SK-N-SH treated with all-trans-retinoic acid at 6 μM for 48 hours (cell line): ENCODE measurements around the gene GREB1L.

ENCODE experiments used
- ATAC-seq: fragments of 200-7000 bp; cut with Tn5 transposase; 3 replicates; pipeline ENCODE4 v1.9.1; 2020; ENCODE audit warnings: mild to moderate bottlenecking, moderate library complexity
- ARNTL ChIP-seq: fragments of 450-650 bp; formaldehyde crosslinking; IDR thresholded peaks from 2 replicates; pipeline ENCODE4 v1.5.0; 2020; ENCODE audit warnings: low read depth, mild to moderate bottlenecking, moderate library complexity, borderline replicate concordance
- BACH2 ChIP-seq: fragments of 250-450 bp; sonication (Bioruptor Pico); IDR thresholded peaks from 2 replicates; pipeline ENCODE4 v1.9.0; 2021; ENCODE audit warnings: mild to moderate bottlenecking, borderline replicate concordance
- CSDC2 ChIP-seq: fragments of 250-450 bp; sonication (Bioruptor Pico); IDR thresholded peaks from 2 replicates; pipeline ENCODE4 v1.5.0; 2020; ENCODE audit warnings: mild to moderate bottlenecking, moderate library complexity
- ESRRG ChIP-seq: fragments of 250-450 bp; sonication (Bioruptor Pico); IDR thresholded peaks from 2 replicates; pipeline ENCODE4 v1.6.1; 2021; ENCODE audit warnings: mild to moderate bottlenecking
- GLIS3 ChIP-seq: fragments of 250-450 bp; sonication (Bioruptor Pico); IDR thresholded peaks from 2 replicates; pipeline ENCODE4 v1.5.0; 2020; ENCODE audit warnings: mild to moderate bottlenecking, moderate library complexity
- ISL1 ChIP-seq: fragments of 250-450 bp; sonication (Bioruptor Pico); IDR thresholded peaks from 2 replicates; pipeline ENCODE4 v2.1.2; 2022; ENCODE audit warnings: mild to moderate bottlenecking, moderate library complexity
- OSR1 ChIP-seq: fragments of 250-450 bp; sonication (Bioruptor Pico); IDR thresholded peaks from 2 replicates; pipeline ENCODE4 v1.8.0; 2022; ENCODE audit warnings: moderate library complexity, mild to moderate bottlenecking, inconsistent platforms
- PPARA ChIP-seq: fragments of 250-450 bp; sonication (Bioruptor Pico); IDR thresholded peaks from 2 replicates; pipeline ENCODE4 v1.5.0; 2020; ENCODE audit warnings: mild to moderate bottlenecking, borderline replicate concordance
- RARB ChIP-seq: fragments of 250-450 bp; sonication (Bioruptor Pico); IDR thresholded peaks from 2 replicates; pipeline ENCODE4 v1.8.0; 2021; ENCODE audit warnings: mild to moderate bottlenecking, moderate library complexity
- SNAI2 ChIP-seq: fragments of 250-450 bp; sonication (Bioruptor Pico); IDR thresholded peaks from 2 replicates; pipeline ENCODE4 v1.5.0; 2020; ENCODE audit warnings: mild to moderate bottlenecking, moderate library complexity
- TCF4 ChIP-seq: fragments of 250-450 bp; sonication (Bioruptor Pico); IDR thresholded peaks from 2 replicates; pipeline ENCODE4 v1.8.0; 2021; ENCODE audit warnings: mild to moderate bottlenecking, moderate library complexity, borderline replicate concordance
- TOX ChIP-seq: fragments of 250-450 bp; sonication (Bioruptor Pico); IDR thresholded peaks from 2 replicates; pipeline ENCODE4 v1.8.0; 2021; ENCODE audit warnings: mild to moderate bottlenecking, moderate library complexity, borderline replicate concordance
- ZC3H10 ChIP-seq: fragments of 250-450 bp; sonication (Bioruptor Pico); IDR thresholded peaks from 2 replicates; pipeline ENCODE4 v1.5.1; 2021; ENCODE audit warnings: mild to moderate bottlenecking, moderate library complexity
- ZFP3 ChIP-seq: fragments of 250-450 bp; sonication (Bioruptor Pico); IDR thresholded peaks from 2 replicates; pipeline ENCODE4 v1.5.0; 2020; ENCODE audit warnings: mild to moderate bottlenecking, moderate library complexity
- ZFP30 ChIP-seq: fragments of 450-650 bp; formaldehyde crosslinking; IDR thresholded peaks from 2 replicates; pipeline ENCODE4 v1.5.0; 2022; ENCODE audit warnings: mild to moderate bottlenecking, moderate library complexity
- ZNF565 ChIP-seq: fragments of 450-650 bp; formaldehyde crosslinking; conservative IDR thresholded peaks from 2 replicates; pipeline ENCODE4 v1.5.0; 2020; ENCODE audit warnings: low read depth, mild to moderate bottlenecking, moderate library complexity
- ZNF70 ChIP-seq: fragments of 450-650 bp; formaldehyde crosslinking; IDR thresholded peaks from 2 replicates; pipeline ENCODE4 v1.5.0; 2020; ENCODE audit warnings: mild to moderate bottlenecking, moderate library complexity
- ZNF8 ChIP-seq: fragments of 450-650 bp; formaldehyde crosslinking; IDR thresholded peaks from 2 replicates; pipeline ENCODE4 v1.5.0; 2020; ENCODE audit warnings: mild to moderate bottlenecking, moderate library complexity
- TF ChIP-seq, protein P1 (sequence below): fragments of 250-450 bp; sonication (Bioruptor Pico); IDR thresholded peaks from 2 replicates; pipeline ENCODE4 v1.5.0; 2020; ENCODE audit warnings: mild to moderate bottlenecking, moderate library complexity
- TF ChIP-seq, protein P2 (sequence below): fragments of 250-450 bp; sonication (Bioruptor Pico); IDR thresholded peaks from 2 replicates; pipeline ENCODE4 v1.8.0; 2021; ENCODE audit warnings: low read depth, mild to moderate bottlenecking, moderate library complexity, borderline replicate concordance
- TF ChIP-seq, protein P3 (sequence below): fragments of 250-450 bp; sonication (Bioruptor Pico); IDR thresholded peaks from 2 replicates; pipeline ENCODE4 v1.8.0; 2020; ENCODE audit warnings: mild to moderate bottlenecking, moderate library complexity, borderline replicate concordance
- TF ChIP-seq, protein P4 (sequence below): fragments of 250-450 bp; sonication (Bioruptor Pico); IDR thresholded peaks from 2 replicates; pipeline ENCODE4 v1.5.1; 2020; ENCODE audit warnings: low read depth, mild to moderate bottlenecking, moderate library complexity
- TF ChIP-seq, protein P5 (sequence below): fragments of 250-450 bp; sonication (Bioruptor Pico); IDR thresholded peaks from 2 replicates; pipeline ENCODE4 v1.5.1; 2021; ENCODE audit warnings: mild to moderate bottlenecking, moderate library complexity

GREB1L gene

DNA sequence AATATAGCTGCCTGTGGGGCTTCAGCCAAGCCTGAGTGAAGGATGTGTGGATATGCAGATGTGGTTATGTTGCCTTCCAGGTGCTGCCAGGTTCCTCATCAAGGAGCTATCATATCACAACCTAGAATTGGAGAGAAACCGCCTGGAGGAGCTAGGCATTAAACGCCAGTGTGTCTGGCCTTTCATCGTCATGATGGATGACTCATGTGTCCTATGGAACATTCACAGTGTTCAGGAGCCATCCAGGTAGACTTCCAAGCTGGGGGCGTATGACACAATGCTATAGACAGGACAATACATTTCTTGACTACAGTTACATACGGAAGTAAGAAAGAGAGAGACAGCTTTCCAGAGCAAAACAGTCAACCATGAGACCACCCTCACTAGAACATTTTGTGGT, 271.7 kb downstream of the GREB1L start:
- no peak for ATAC-seq
- TF ChIP-seq ARNTL (CRISPR knock-in tag), result no peak
- no peak for TF ChIP-seq ZNF8

DNA sequence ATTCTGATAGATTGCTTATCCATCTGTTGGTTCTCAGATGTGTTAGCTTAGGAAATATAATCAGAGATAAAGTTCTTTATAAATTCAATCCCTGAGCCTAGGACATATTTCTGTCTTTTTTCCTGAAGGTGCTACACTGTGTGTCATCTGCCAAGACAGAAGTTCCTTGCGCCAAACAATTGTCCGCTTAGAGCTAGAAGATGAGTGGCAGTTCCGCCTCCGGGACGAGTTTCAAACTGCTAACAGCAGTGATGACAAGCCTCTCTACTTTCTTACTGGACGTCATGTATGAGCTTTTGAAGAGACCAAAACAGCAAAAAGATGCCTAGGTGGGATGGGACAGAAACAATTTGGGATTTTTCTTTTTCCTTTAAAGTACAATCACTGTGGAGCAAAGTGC, 280.5 kb downstream of the GREB1L start:
- TF ChIP-seq, protein P1, sequence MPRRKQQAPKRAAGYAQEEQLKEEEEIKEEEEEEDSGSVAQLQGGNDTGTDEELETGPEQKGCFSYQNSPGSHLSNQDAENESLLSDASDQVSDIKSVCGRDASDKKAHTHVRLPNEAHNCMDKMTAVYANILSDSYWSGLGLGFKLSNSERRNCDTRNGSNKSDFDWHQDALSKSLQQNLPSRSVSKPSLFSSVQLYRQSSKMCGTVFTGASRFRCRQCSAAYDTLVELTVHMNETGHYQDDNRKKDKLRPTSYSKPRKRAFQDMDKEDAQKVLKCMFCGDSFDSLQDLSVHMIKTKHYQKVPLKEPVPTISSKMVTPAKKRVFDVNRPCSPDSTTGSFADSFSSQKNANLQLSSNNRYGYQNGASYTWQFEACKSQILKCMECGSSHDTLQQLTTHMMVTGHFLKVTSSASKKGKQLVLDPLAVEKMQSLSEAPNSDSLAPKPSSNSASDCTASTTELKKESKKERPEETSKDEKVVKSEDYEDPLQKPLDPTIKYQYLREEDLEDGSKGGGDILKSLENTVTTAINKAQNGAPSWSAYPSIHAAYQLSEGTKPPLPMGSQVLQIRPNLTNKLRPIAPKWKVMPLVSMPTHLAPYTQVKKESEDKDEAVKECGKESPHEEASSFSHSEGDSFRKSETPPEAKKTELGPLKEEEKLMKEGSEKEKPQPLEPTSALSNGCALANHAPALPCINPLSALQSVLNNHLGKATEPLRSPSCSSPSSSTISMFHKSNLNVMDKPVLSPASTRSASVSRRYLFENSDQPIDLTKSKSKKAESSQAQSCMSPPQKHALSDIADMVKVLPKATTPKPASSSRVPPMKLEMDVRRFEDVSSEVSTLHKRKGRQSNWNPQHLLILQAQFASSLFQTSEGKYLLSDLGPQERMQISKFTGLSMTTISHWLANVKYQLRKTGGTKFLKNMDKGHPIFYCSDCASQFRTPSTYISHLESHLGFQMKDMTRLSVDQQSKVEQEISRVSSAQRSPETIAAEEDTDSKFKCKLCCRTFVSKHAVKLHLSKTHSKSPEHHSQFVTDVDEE (CRISPR knock-in tag), result no peak
- TF ChIP-seq BACH2 (CRISPR knock-in tag) (no peak), ZNF565 (CRISPR knock-in tag) (no peak), CSDC2 (CRISPR knock-in tag) (no peak), TCF4 (CRISPR knock-in tag) (no peak), ESRRG (CRISPR knock-in tag) (no peak), ISL1 (no peak), ZNF70 (CRISPR knock-in tag) (no peak), RARB (no peak), ZFP30 (CRISPR knock-in tag) (no peak), TOX (CRISPR knock-in tag) (no peak), ZNF8 (no peak), ZC3H10 (CRISPR knock-in tag) (no peak), ZFP3 (CRISPR knock-in tag) (no peak), SNAI2 (CRISPR knock-in tag) (no peak), GLIS3 (CRISPR knock-in tag) (no peak)
- TF ChIP-seq, protein P2, sequence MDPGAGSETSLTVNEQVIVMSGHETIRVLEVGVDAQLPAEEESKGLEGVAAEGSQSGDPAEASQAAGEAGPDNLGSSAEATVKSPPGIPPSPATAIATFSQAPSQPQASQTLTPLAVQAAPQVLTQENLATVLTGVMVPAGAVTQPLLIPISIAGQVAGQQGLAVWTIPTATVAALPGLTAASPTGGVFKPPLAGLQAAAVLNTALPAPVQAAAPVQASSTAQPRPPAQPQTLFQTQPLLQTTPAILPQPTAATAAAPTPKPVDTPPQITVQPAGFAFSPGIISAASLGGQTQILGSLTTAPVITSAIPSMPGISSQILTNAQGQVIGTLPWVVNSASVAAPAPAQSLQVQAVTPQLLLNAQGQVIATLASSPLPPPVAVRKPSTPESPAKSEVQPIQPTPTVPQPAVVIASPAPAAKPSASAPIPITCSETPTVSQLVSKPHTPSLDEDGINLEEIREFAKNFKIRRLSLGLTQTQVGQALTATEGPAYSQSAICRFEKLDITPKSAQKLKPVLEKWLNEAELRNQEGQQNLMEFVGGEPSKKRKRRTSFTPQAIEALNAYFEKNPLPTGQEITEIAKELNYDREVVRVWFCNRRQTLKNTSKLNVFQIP (CRISPR knock-in tag), result no peak
- TF ChIP-seq, protein P3, sequence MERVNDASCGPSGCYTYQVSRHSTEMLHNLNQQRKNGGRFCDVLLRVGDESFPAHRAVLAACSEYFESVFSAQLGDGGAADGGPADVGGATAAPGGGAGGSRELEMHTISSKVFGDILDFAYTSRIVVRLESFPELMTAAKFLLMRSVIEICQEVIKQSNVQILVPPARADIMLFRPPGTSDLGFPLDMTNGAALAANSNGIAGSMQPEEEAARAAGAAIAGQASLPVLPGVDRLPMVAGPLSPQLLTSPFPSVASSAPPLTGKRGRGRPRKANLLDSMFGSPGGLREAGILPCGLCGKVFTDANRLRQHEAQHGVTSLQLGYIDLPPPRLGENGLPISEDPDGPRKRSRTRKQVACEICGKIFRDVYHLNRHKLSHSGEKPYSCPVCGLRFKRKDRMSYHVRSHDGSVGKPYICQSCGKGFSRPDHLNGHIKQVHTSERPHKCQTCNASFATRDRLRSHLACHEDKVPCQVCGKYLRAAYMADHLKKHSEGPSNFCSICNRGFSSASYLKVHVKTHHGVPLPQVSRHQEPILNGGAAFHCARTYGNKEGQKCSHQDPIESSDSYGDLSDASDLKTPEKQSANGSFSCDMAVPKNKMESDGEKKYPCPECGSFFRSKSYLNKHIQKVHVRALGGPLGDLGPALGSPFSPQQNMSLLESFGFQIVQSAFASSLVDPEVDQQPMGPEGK (CRISPR knock-in tag), result no peak
- TF ChIP-seq, protein P4, sequence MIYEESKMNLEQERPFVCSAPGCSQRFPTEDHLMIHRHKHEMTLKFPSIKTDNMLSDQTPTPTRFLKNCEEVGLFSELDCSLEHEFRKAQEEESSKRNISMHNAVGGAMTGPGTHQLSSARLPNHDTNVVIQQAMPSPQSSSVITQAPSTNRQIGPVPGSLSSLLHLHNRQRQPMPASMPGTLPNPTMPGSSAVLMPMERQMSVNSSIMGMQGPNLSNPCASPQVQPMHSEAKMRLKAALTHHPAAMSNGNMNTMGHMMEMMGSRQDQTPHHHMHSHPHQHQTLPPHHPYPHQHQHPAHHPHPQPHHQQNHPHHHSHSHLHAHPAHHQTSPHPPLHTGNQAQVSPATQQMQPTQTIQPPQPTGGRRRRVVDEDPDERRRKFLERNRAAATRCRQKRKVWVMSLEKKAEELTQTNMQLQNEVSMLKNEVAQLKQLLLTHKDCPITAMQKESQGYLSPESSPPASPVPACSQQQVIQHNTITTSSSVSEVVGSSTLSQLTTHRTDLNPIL, result no peak
- TF ChIP-seq, protein P5, sequence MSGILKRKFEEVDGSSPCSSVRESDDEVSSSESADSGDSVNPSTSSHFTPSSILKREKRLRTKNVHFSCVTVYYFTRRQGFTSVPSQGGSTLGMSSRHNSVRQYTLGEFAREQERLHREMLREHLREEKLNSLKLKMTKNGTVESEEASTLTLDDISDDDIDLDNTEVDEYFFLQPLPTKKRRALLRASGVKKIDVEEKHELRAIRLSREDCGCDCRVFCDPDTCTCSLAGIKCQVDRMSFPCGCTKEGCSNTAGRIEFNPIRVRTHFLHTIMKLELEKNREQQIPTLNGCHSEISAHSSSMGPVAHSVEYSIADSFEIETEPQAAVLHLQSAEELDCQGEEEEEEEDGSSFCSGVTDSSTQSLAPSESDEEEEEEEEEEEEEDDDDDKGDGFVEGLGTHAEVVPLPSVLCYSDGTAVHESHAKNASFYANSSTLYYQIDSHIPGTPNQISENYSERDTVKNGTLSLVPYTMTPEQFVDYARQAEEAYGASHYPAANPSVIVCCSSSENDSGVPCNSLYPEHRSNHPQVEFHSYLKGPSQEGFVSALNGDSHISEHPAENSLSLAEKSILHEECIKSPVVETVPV (CRISPR knock-in tag), result no peak
- no peak for ATAC-seq

DNA sequence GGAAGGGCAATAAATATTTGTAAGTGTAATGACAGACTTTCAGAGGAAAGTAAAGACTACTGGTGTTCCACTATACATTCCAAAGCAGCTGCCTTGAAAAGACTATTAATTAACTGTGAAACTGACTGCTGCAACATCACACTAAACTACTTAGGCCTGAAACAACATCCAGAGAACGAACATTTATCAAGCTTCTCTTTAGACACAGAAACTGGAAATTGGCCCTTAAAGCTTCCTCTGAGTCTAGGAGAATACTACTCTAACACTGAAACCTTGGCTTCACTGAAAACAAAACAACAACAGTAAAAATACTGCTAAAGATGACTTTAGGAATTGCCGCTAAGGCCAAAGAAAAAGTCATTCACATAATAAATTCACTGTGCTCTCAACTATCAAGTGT, 283.9 kb downstream of the GREB1L start:
- no peak for ATAC-seq
- TF ChIP-seq ZFP30 (CRISPR knock-in tag) (no peak), RARB (no peak), ZC3H10 (CRISPR knock-in tag) (no peak), ISL1 (no peak), BACH2 (CRISPR knock-in tag) (no peak), ZFP3 (CRISPR knock-in tag) (no peak), ZNF70 (CRISPR knock-in tag) (no peak), PPARA (CRISPR knock-in tag) (no peak), SNAI2 (CRISPR knock-in tag) (no peak), TCF4 (CRISPR knock-in tag) (no peak), ESRRG (CRISPR knock-in tag) (no peak), OSR1 (CRISPR knock-in tag) (no peak)
- TF ChIP-seq, protein P5 (CRISPR knock-in tag), result no peak
- TF ChIP-seq, protein P1 (CRISPR knock-in tag), result no peak
- TF ChIP-seq, protein P2 (CRISPR knock-in tag), result no peak
